GM12878 (cell line): ENCODE results near the gene COX6A1. TPM values are rescaled to one million over a fixed set of nuclear protein-coding genes. Genes with fewer than 3 reads are reported as not detected.

Experiments used
- ATAC-seq: fragments of 200-7000 bp; cut with Tn5 transposase; 3 replicates; pipeline ENCODE4 v1.9.1; 2020; ENCODE audit warnings: mild to moderate bottlenecking, moderate library complexity
- BruUV-seq: library from RNA; stranded (reverse); fragments of 400-500 nt; replicated peaks from 2 replicates; lab custom pipeline; 2021; lab: Mats Ljungman, UMichigan
- CTCF ChIA-PET: fragments of 300-600 bp; sonication (Branson Sonifier 250); formaldehyde crosslinking; extraction: SDS; loops from one replicate; lab custom pipeline; 2021; ENCODE audit warnings: inconsistent platforms; lab: Yijun Ruan, JAX
- POLR2A ChIA-PET: fragments of 350-600 bp; formaldehyde crosslinking; extraction: SDS; loops from one replicate; lab custom pipeline; 2021; ENCODE audit warnings: inconsistent platforms; lab: Charles Lee
- RAD21 ChIA-PET: fragments of 300-600 bp; sonication (Branson Sonifier 250); formaldehyde crosslinking; loops from one replicate; lab custom pipeline; 2023; ENCODE audit warnings: antibody characterized with exemption; ENCODE audit not compliant: unreplicated experiment; lab: Charles Lee
- SMC1A ChIA-PET: fragments of 300-600 bp; sonication (Branson Sonifier 250); formaldehyde crosslinking; loops from one replicate; lab custom pipeline; 2023; ENCODE audit not compliant: unreplicated experiment, uncharacterized antibody; lab: Charles Lee
- DNase-seq: peaks from one replicate; pipeline ENCODE4 v3.0.0-alpha.2; 2011; ENCODE audit warnings: low read depth, low spot score
- FAIRE-seq: peaks from 3 replicates; lab custom pipeline; 2011; peaks lifted over from hg19 to GRCh38; lab: Jason Lieb, UNC
- H2AFZ ChIP-seq: 2 replicates; pipeline ENCODE4 v1.6.0; 2011; ENCODE audit warnings: low read depth, low read length, control low read depth; ENCODE audit not compliant: control insufficient read depth
- H3K27ac ChIP-seq: 2 replicates; pipeline ENCODE4 v1.5.1; 2011; ENCODE audit warnings: control low read depth; ENCODE audit not compliant: control insufficient read depth, insufficient read depth
- H3K27me3 ChIP-seq, 2 experiments: replicated peaks in 1 of 2; 2 replicates each; pipeline versions ENCODE4 v1.6.0 to v1.6.1; 2011; ENCODE audit warnings: low read length in 1 of 2; ENCODE audit not compliant: control insufficient read depth in 2 of 2, insufficient read depth in 2 of 2
- H3K36me3 ChIP-seq, 2 experiments: 2 replicates each; pipeline ENCODE4 v1.5.1; 2011; ENCODE audit warnings: low read length in 1 of 2; ENCODE audit not compliant: control insufficient read depth in 2 of 2, insufficient read depth in 2 of 2
- H3K4me1 ChIP-seq: 2 replicates; pipeline ENCODE4 v1.6.1; 2011; ENCODE audit warnings: mild to moderate bottlenecking, low read length, moderate library complexity, mixed read lengths; ENCODE audit not compliant: control insufficient read depth, insufficient read depth
- H3K4me2 ChIP-seq: 2 replicates; pipeline ENCODE4 v1.6.0; 2011; ENCODE audit warnings: control low read depth; ENCODE audit not compliant: control insufficient read depth, insufficient read depth
- H3K4me3 ChIP-seq: fragments of 200-600 bp; sonication (generic); 2 replicates; pipeline ENCODE4 v1.5.1; 2016
- H3K79me2 ChIP-seq: 2 replicates; pipeline ENCODE4 v1.6.0; 2011; ENCODE audit warnings: low read length; ENCODE audit not compliant: control insufficient read depth, insufficient read depth
- H3K9ac ChIP-seq: 2 replicates; pipeline ENCODE4 v1.8.0; 2011; ENCODE audit warnings: low read length, control low read depth, mixed read lengths; ENCODE audit not compliant: control insufficient read depth, insufficient read depth
- H3K9me3 ChIP-seq: replicated peaks from 3 replicates; pipeline ENCODE4 v1.5.1; 2011; ENCODE audit warnings: mild to moderate bottlenecking, low read length; ENCODE audit not compliant: control insufficient read depth, insufficient read depth
- H4K20me1 ChIP-seq: 2 replicates; pipeline ENCODE4 v1.6.0; 2011; ENCODE audit not compliant: control insufficient read depth, insufficient read depth
- BHLHE40 ChIP-seq, 2 experiments: fragments of 450-650 bp in 1 of 2; IDR thresholded peaks; 2 replicates each; pipeline ENCODE4 v1.6.1; 2011 to 2017; ENCODE audit warnings: low read depth in 2 of 2, borderline replicate concordance in 1 of 2, improper control_type of control experiment in 1 of 2, low read length in 1 of 2, mild to moderate bottlenecking in 1 of 2
- EP300 ChIP-seq, 2 experiments: fragments of 150-350 bp in 1 of 2; IDR thresholded peaks; 2 replicates each; pipeline ENCODE4 v1.6.1; 2011 to 2012; ENCODE audit warnings: low read depth in 2 of 2, low read length in 2 of 2, borderline replicate concordance in 1 of 2, improper control_type of control experiment in 1 of 2, inconsistent platforms in 1 of 2; ENCODE audit not compliant: control insufficient read depth in 1 of 2
- ETV6 ChIP-seq, 2 experiments: fragments of 450-650 bp in 1 of 2; IDR thresholded peaks in 1 of 2; conservative IDR thresholded peaks in 1 of 2; 2 replicates each; pipeline ENCODE4 v1.6.1; 2014; ENCODE audit warnings: antibody characterized with exemption in 1 of 2, borderline replicate concordance in 1 of 2, low read depth in 1 of 2, mild to moderate bottlenecking in 1 of 2, moderate library complexity in 1 of 2
- IKZF1 ChIP-seq: fragments of 450-650 bp; conservative IDR thresholded peaks from 2 replicates; pipeline ENCODE4 v1.6.1; 2017; ENCODE audit warnings: antibody characterized with exemption, mild to moderate bottlenecking
- IKZF2 ChIP-seq, 2 experiments: fragments of 450-650 bp; IDR thresholded peaks; 2 replicates each; pipeline ENCODE4 v1.6.1; 2017; ENCODE audit warnings: mild to moderate bottlenecking in 2 of 2, moderate library complexity in 2 of 2
- POLR2A ChIP-seq: IDR thresholded peaks from 2 replicates; pipeline ENCODE4 v1.6.1; 2011; ENCODE audit warnings: low read depth, mild to moderate bottlenecking, low read length
- POLR2AphosphoS2 ChIP-seq: IDR thresholded peaks from 2 replicates; pipeline ENCODE4 v1.6.1; 2011; ENCODE audit warnings: low read depth, mild to moderate bottlenecking, low read length, improper control_type of control experiment, moderate library complexity
- RAD51 ChIP-seq: fragments of 450-650 bp; IDR thresholded peaks from 2 replicates; pipeline ENCODE4 v1.6.1; 2016; ENCODE audit warnings: moderate library complexity, mild to moderate bottlenecking, inconsistent platforms
- RELA ChIP-seq: fragments of 450-650 bp; IDR thresholded peaks from 2 replicates; pipeline ENCODE4 v1.8.0; 2014; ENCODE audit warnings: borderline replicate concordance; ENCODE audit not compliant: partially characterized antibody
- RUNX3 ChIP-seq: IDR thresholded peaks from 2 replicates; pipeline ENCODE4 v1.6.1; 2012; ENCODE audit warnings: low read length, inconsistent platforms
- SPI1 ChIP-seq: IDR thresholded peaks from 2 replicates; pipeline ENCODE4 v1.6.1; 2011; ENCODE audit warnings: low read depth, mild to moderate bottlenecking, low read length, moderate library complexity, borderline replicate concordance; ENCODE audit not compliant: insufficient read depth
- SUZ12 ChIP-seq: fragments of 200-600 bp; sonication (generic); IDR thresholded peaks from one replicate; pipeline ENCODE4 v1.6.1; 2018; ENCODE audit warnings: antibody characterized with exemption, mild to moderate bottlenecking; ENCODE audit not compliant: unreplicated experiment
- WGBS: methylation state at CpG from one replicate; pipeline ENCODE4 v1.1.6; 2016; ENCODE audit warnings: low lambda C conversion rate; ENCODE audit not compliant: insufficient replicate concordance, insufficient coverage; ENCODE audit errors: missing lambda C conversion rate; 5-methylcytosine and 5-hydroxymethylcytosine counted together
- in situ Hi-C: fragments of 300-500 bp; cut with MboI; formaldehyde crosslinking; loops from 9 replicates; pipeline ENCODE4 v1.14.3; 2018; ENCODE audit warnings: mixed read lengths
- intact Hi-C: fragments of 100-400 bp; cut with micrococcal nuclease; formaldehyde crosslinking; loops from one replicate; pipeline ENCODE4 v1.14.2; 2022; ENCODE audit not compliant: unreplicated experiment
- polyA plus RNA-seq, 11 experiments: library from polyadenylated mRNA; depleted of rRNA in 4 of 11; unstranded in 6 of 11; stranded (reverse) in 5 of 11; fragments of >200 nt; fragmentation: Nextera tagmentation in 4 of 11; fragmentation: Illumina TruSeq in 1 of 11; extraction: Ambion mirVana in 4 of 11; extraction: Trizol in 1 of 11; gene quantifications; 1 replicate in 1 of 11; 2 replicates in 10 of 11; pipeline versions ENCODE4 v1.2.1 to v1.2.3, GENCODE V29; 2011 to 2016; ENCODE audit warnings: inconsistent platforms in 2 of 11, missing spikeins in 2 of 11, low read depth in 1 of 11
- total RNA-seq, 4 experiments: library from RNA; depleted of rRNA in 3 of 4; stranded (reverse); fragments of >200 nt in 3 of 4; fragmentation: Illumina TruSeq in 1 of 4; extraction: Trizol in 1 of 4; gene quantifications; 2 replicates each; pipeline versions ENCODE4 v1.2.1 to v1.2.3, GENCODE V29; 2013 to 2021
- TF ChIP-seq, protein P1 (sequence below): fragments of 450-650 bp; IDR thresholded peaks from 2 replicates; pipeline ENCODE4 v1.6.1; 2017; ENCODE audit warnings: low read depth, mild to moderate bottlenecking, moderate library complexity
- TF ChIP-seq, protein P2 (sequence below): fragments of 450-650 bp; IDR thresholded peaks from 2 replicates; pipeline ENCODE4 v1.6.1; 2016; ENCODE audit warnings: mild to moderate bottlenecking
- TF ChIP-seq, protein P3 (sequence below): fragments of 450-650 bp; IDR thresholded peaks from 2 replicates; pipeline ENCODE4 v1.6.1; 2017; ENCODE audit warnings: mild to moderate bottlenecking, moderate library complexity

COX6A1 gene
- total and polyA plus RNA-seq, 10 of the 15 experiments (the other 5 are each of a cell fraction or from before 2014, with no cell fraction given): 408 to 2,723 (median 1,019) TPM

DNA sequence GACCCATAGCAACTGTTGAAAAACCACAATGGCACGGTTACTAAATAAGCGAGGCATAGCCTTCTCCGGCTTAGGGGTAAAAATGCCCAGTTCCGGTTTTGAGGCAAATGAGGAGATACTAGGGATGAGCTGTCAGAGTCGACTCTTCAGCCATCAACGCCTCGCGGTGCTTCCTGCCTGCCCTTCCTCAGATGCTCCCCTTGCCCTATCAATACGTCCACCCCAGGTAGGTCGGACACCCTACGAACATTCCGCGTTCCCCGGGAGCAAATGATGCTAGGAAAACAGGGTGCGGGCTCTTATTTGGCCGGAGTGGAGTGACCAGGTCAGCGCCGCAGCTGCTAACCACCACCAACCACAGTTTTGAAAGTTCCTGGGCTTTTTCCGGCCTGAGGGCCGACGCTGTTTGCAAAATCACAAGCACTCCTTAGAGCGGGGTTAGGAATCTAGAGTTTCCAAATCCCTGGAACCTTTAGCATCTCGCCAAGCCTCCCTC, 30.5 kb downstream of the COX6A1 start:
- in situ Hi-C loops (no loop called here), intact Hi-C loops (loop anchor here (1.0 to 2.0 kb wide), 4 partner anchors 22 to 66 kb away; partner anchors contain the start of genes COX6A1, DYNLL1, GATC and RNF10)
- POLR2A ChIA-PET: interaction anchor here (0.5 to 1.8 kb wide), 10 partner anchors 11 to 440 kb away, joined by 3 to 8 read pairs (median 4); partner anchors contain the start of genes COQ5 and DYNLL1
- Histone ChIP-seq H3K9me3 (no peaks in the 10 kb centered on the region), H3K79me2 (peaks cover 49% of the 10 kb centered on the region), H3K4me1 (peaks cover 12% of the 10 kb centered on the region), H3K4me2 (peak overlapping the region; percentile 80), H3K4me3 (peak overlapping the region; percentile 87), H3K36me3 (peaks cover 7 to 24% of the 10 kb centered on the region in 2 experiments), H2AFZ (no peak overlapping the region), H4K20me1 (peaks cover 10% of the 10 kb centered on the region), H3K27ac (peak overlapping the region; percentile 80), H3K9ac (peak overlapping the region; percentile 84), H3K27me3 (no peaks in the 10 kb centered on the region)
- DNase-seq: no peak
- WGBS: under 1% methylated on average over 23 of the region's 23 CpGs
- FAIRE-seq: peak; percentile 71
- ATAC-seq: peak; percentile 34
- TF ChIP-seq IKZF1 (peak; percentile 43; the same call in 1 of the 2 replicates), IKZF2 (IDR thresholded peaks at IDR 0.05) (0 out of 4 replicates have a peak, but pooled peaks have one; percentile 8 to 10), RUNX3 (peak; percentile 43), RAD51 (no peak), EP300 (IDR thresholded peaks at IDR 0.05; ENCODE audit: borderline replicate concordance in 1 of 2, control insufficient read depth in 1 of 2, low read depth in 2 of 2, low read length in 2 of 2) (0 out of 4 replicates have a peak, but pooled peaks of 1 of the 2 experiments have one; percentile 13), ETV6 (conservative IDR thresholded peaks at IDR 0.05 in 1 of 2, IDR thresholded peaks at IDR 0.05 in 1 of 2; ENCODE audit: borderline replicate concordance in 1 of 2, low read depth in 1 of 2) (no peak), POLR2AphosphoS2 (no peak), RELA (no peak), BHLHE40 (IDR thresholded peaks at IDR 0.05; ENCODE audit: borderline replicate concordance in 1 of 2, low read depth in 2 of 2, low read length in 1 of 2) (peak; percentile 21 to 53; a peak in 2 of 4 replicates), SPI1 (peak; percentile 77), SUZ12 (no peak), POLR2A (peak; percentile 65)
- TF ChIP-seq, protein P1, sequence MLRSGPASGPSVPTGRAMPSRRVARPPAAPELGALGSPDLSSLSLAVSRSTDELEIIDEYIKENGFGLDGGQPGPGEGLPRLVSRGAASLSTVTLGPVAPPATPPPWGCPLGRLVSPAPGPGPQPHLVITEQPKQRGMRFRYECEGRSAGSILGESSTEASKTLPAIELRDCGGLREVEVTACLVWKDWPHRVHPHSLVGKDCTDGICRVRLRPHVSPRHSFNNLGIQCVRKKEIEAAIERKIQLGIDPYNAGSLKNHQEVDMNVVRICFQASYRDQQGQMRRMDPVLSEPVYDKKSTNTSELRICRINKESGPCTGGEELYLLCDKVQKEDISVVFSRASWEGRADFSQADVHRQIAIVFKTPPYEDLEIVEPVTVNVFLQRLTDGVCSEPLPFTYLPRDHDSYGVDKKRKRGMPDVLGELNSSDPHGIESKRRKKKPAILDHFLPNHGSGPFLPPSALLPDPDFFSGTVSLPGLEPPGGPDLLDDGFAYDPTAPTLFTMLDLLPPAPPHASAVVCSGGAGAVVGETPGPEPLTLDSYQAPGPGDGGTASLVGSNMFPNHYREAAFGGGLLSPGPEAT: peak; percentile 36; the same call in 1 of the 2 replicates
- TF ChIP-seq, protein P2, sequence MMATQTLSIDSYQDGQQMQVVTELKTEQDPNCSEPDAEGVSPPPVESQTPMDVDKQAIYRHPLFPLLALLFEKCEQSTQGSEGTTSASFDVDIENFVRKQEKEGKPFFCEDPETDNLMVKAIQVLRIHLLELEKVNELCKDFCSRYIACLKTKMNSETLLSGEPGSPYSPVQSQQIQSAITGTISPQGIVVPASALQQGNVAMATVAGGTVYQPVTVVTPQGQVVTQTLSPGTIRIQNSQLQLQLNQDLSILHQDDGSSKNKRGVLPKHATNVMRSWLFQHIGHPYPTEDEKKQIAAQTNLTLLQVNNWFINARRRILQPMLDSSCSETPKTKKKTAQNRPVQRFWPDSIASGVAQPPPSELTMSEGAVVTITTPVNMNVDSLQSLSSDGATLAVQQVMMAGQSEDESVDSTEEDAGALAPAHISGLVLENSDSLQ: peak; percentile 63
- TF ChIP-seq, protein P3, sequence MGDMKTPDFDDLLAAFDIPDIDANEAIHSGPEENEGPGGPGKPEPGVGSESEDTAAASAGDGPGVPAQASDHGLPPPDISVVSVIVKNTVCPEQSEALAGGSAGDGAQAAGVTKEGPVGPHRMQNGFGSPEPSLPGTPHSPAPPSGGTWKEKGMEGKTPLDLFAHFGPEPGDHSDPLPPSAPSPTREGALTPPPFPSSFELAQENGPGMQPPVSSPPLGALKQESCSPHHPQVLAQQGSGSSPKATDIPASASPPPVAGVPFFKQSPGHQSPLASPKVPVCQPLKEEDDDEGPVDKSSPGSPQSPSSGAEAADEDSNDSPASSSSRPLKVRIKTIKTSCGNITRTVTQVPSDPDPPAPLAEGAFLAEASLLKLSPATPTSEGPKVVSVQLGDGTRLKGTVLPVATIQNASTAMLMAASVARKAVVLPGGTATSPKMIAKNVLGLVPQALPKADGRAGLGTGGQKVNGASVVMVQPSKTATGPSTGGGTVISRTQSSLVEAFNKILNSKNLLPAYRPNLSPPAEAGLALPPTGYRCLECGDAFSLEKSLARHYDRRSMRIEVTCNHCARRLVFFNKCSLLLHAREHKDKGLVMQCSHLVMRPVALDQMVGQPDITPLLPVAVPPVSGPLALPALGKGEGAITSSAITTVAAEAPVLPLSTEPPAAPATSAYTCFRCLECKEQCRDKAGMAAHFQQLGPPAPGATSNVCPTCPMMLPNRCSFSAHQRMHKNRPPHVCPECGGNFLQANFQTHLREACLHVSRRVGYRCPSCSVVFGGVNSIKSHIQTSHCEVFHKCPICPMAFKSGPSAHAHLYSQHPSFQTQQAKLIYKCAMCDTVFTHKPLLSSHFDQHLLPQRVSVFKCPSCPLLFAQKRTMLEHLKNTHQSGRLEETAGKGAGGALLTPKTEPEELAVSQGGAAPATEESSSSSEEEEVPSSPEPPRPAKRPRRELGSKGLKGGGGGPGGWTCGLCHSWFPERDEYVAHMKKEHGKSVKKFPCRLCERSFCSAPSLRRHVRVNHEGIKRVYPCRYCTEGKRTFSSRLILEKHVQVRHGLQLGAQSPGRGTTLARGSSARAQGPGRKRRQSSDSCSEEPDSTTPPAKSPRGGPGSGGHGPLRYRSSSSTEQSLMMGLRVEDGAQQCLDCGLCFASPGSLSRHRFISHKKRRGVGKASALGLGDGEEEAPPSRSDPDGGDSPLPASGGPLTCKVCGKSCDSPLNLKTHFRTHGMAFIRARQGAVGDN: no peak
- SMC1A ChIA-PET: interaction anchor here (0.6 to 2.8 kb wide), 12 partner anchors 10 to 114 kb away, joined by 3 to 10 read pairs (median 3); partner anchors contain the start of gene DYNLL1
- RAD21 ChIA-PET: interaction anchor here (0.8 to 1.9 kb wide), 3 partner anchors 26 to 70 kb away, joined by 3 to 8 read pairs (median 4); partner anchors contain the start of gene DYNLL1
- CTCF ChIA-PET: interaction anchor here (0.6 to 5.9 kb wide), 15 partner anchors 10 to 1000 kb away, joined by 3 to 39 read pairs (median 3); partner anchors contain the start of genes COX6A1 and POP5
- TSS peak; percentile 57 for BruUV-seq
